Gastroesophageal sphincter (tissue), 3 donors: Measurements from ENCODE around the gene BCOR.

Source experiments
- POLR2AphosphoS5 ChIP-seq: sonication (generic); formaldehyde crosslinking; IDR thresholded peaks from one replicate; pipeline ENCODE4 v1.6.1; 2017; ENCODE audit warnings: antibody characterized with exemption
- TF ChIP-seq, protein P1 (sequence below), 4 experiments: fragments of 200-600 bp in 2 of 4; fragments of 450-650 bp in 2 of 4; sonication (generic) in 1 of 4; IDR thresholded peaks; one replicate each; pipeline ENCODE4 v1.5.1; 2017 to 2019; ENCODE audit warnings: antibody characterized with exemption in 4 of 4, mild to moderate bottlenecking in 2 of 4, moderate library complexity in 2 of 4

- TF ChIP-seq POLR2AphosphoS5: no peak
- TF ChIP-seq, protein P1, sequence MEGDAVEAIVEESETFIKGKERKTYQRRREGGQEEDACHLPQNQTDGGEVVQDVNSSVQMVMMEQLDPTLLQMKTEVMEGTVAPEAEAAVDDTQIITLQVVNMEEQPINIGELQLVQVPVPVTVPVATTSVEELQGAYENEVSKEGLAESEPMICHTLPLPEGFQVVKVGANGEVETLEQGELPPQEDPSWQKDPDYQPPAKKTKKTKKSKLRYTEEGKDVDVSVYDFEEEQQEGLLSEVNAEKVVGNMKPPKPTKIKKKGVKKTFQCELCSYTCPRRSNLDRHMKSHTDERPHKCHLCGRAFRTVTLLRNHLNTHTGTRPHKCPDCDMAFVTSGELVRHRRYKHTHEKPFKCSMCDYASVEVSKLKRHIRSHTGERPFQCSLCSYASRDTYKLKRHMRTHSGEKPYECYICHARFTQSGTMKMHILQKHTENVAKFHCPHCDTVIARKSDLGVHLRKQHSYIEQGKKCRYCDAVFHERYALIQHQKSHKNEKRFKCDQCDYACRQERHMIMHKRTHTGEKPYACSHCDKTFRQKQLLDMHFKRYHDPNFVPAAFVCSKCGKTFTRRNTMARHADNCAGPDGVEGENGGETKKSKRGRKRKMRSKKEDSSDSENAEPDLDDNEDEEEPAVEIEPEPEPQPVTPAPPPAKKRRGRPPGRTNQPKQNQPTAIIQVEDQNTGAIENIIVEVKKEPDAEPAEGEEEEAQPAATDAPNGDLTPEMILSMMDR (IDR thresholded peaks at IDR 0.05): no peak
Measured at GRCh38 chrX:40004921-40005291, 92.9 kb downstream of the BCOR start.
